HG02943 (cell line): ENCODE results near the gene FEV.
"Not testable (repeated sequence)": the region's sequence is repeated elsewhere in the genome, so short reads cannot be mapped to it uniquely, and the experiment has no call there.

Source experiments
- ATAC-seq: cut with Tn5 transposase; IDR thresholded peaks from one replicate; pipeline ENCODE4 v1.9.1; 2021; ENCODE audit warnings: mild to moderate bottlenecking, low read depth, moderate library complexity; ENCODE audit not compliant: unreplicated experiment

Gene FEV

GRCh38 chr2:218946621-218947020, 38.4 kb downstream of the FEV start:
- ATAC-seq: no peak

DNA sequence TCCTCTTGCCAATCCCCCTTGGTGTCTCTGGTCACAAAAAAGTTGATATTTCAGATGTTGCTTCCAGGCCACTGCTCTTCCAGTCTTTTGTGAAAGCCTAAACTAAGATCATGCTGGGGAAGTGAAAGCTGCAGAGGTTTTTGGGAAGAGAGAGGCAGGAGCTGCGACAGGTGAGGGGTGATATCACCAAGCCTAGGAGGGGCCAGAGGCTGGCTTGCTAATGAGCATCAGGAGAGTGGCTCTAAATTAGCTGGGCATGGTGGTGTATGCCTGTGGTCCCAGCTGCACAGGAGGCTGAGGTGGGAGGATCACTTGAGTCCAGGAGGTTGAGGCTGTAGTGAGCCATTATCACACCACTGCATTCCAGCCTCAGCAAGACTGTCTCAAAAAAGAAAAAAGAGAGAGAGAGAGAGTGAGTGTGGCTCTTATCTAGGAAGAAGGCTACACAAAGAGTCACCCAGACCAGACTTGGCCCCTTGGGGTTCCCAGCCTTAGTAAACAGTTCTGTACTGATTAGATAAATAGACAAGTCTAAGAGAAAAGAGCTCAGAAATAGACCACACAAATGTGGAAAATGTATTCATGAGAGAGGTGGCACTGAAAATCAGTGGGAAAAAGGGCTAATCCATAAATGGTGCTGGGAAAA, 40.1 kb downstream of the FEV start:
- no peak for ATAC-seq

- not testable (repeated sequence) for ATAC-seq
These were observed 53.2 kb downstream of the FEV start for GRCh38 chr2:218931751-218932150.
